HG03558 (cell line): ENCODE measurements around the gene DTNA.

Source experiments
- ATAC-seq: cut with Tn5 transposase; IDR thresholded peaks from one replicate; pipeline ENCODE4 v1.9.1; 2021; ENCODE audit warnings: moderate number of reproducible peaks; ENCODE audit not compliant: unreplicated experiment; ENCODE audit errors: extremely low read depth

DTNA gene

GRCh38 chr18:34844072-34844471 lies 134.0 kb downstream of the DTNA start:
- ATAC-seq = no peak

GRCh38 chr18:34844732-34845459 lies 134.8 kb downstream of the DTNA start:
- ATAC-seq = no peak

- ATAC-seq = no peak
These were observed 137.3 kb downstream of the DTNA start for GRCh38 chr18:34847408-34847807.

GRCh38 chr18:34848156-34848555 lies 138.1 kb downstream of the DTNA start:
- ATAC-seq = no peak

- no peak for ATAC-seq
These were observed 138.6 kb downstream of the DTNA start for GRCh38 chr18:34848695-34849094.

- ATAC-seq = no peak
These were observed 147.2 kb downstream of the DTNA start for GRCh38 chr18:34857320-34857719.

GRCh38 chr18:34858188-34858587 lies 148.1 kb downstream of the DTNA start:
- no peak for ATAC-seq

- no peak for ATAC-seq
These were observed 149.4 kb downstream of the DTNA start for GRCh38 chr18:34859496-34859895.

- no peak for ATAC-seq
These were observed 152.5 kb downstream of the DTNA start for GRCh38 chr18:34862561-34862960.

GRCh38 chr18:34863702-34864101 lies 153.6 kb downstream of the DTNA start:
- no peak for ATAC-seq

GRCh38 chr18:34864836-34865497 lies 154.9 kb downstream of the DTNA start:
- ATAC-seq = no peak

GRCh38 chr18:34866310-34866709 lies 156.2 kb downstream of the DTNA start:
- no peak for ATAC-seq

GRCh38 chr18:34866739-34867138 lies 156.6 kb downstream of the DTNA start:
- ATAC-seq = no peak

- ATAC-seq = no peak
These were observed 157.4 kb downstream of the DTNA start for GRCh38 chr18:34867520-34867919.

GRCh38 chr18:34870555-34871310 lies 160.6 kb downstream of the DTNA start:
- no peak for ATAC-seq

GRCh38 chr18:34871435-34871834 lies 161.3 kb downstream of the DTNA start:
- ATAC-seq = no peak

- ATAC-seq = no peak
These were observed 162.0 kb downstream of the DTNA start for GRCh38 chr18:34872066-34872465.

- no peak for ATAC-seq
These were observed 164.0 kb downstream of the DTNA start for GRCh38 chr18:34873986-34874580.

- ATAC-seq = no peak
These were observed 165.1 kb downstream of the DTNA start for GRCh38 chr18:34875150-34875549.

- ATAC-seq = no peak
These were observed 170.3 kb downstream of the DTNA start for GRCh38 chr18:34880403-34880802.
